Activated CD4-positive, alpha-beta memory T cell treated with anti-CD3 and anti-CD28 coated beads, Interleukin-2, amount 10 ng/mL, durations not matched to agents 7 days and 5 days (primary cell): ENCODE measurements around the gene UBAP1. TPM values are rescaled to one million over a fixed set of nuclear protein-coding genes. Genes with fewer than 3 reads are reported as not detected.
"Not testable (repeated sequence)": the region's sequence is repeated elsewhere in the genome, so short reads cannot be mapped to it uniquely, and the experiment has no call there.

Source experiments
- CTCF ChIA-PET: fragments of 350-600 bp; sonication (Branson Sonifier 250); formaldehyde crosslinking; loops from one replicate; lab custom pipeline; 2021; ENCODE audit warnings: antibody characterized with exemption, inconsistent platforms; lab: Charles Lee
- POLR2A ChIA-PET: fragments of 350-600 bp; sonication (Branson Sonifier 250); formaldehyde crosslinking; loops from one replicate; lab custom pipeline; 2021; ENCODE audit warnings: antibody characterized with exemption; lab: Charles Lee
- DNase-seq: peaks from one replicate; pipeline ENCODE4 v3.0.0-alpha.2; 2020
- H3K27ac Mint-ChIP-seq: one replicate; pipeline ENCODE4 v1.8.0; 2021; ENCODE audit warnings: mild to moderate bottlenecking, mixed read lengths
- H3K27me3 Mint-ChIP-seq: one replicate; pipeline ENCODE4 v1.8.0; 2021; ENCODE audit warnings: mixed read lengths
- H3K36me3 Mint-ChIP-seq: one replicate; pipeline ENCODE4 v1.8.0; 2021; ENCODE audit warnings: low read depth, mixed read lengths
- H3K4me1 Mint-ChIP-seq: one replicate; pipeline ENCODE4 v1.8.0; 2021; ENCODE audit warnings: mixed read lengths
- H3K4me3 Mint-ChIP-seq: one replicate; pipeline ENCODE4 v1.8.0; 2021; ENCODE audit warnings: mild to moderate bottlenecking, mixed read lengths
- H3K9me3 Mint-ChIP-seq: one replicate; pipeline ENCODE4 v1.8.0; 2021; ENCODE audit warnings: mixed read lengths
- total RNA-seq, 2 experiments: library from RNA; stranded (reverse); gene quantifications; one replicate each; pipeline ENCODE4 v1.2.3, GENCODE V29; 2021

Gene UBAP1
- 10 to 100 TPM; 35.6 to 39.1 TPM for total RNA-seq

GRCh38 chr9:34178436-34179212 is at the start of gene UBAP1:
UBAP1 (plus strand) TSS chr9:34179043; CDS start chr9:34220915, 41,872 bp downstream.
- H3K9me3 Mint-ChIP-seq, result no peaks in the 10 kb centered on the region
- H3K27me3 Mint-ChIP-seq, result no peaks in the 10 kb centered on the region
- H3K36me3 Mint-ChIP-seq, result peaks cover 8% of the 10 kb centered on the region
- peak within 1 kb of the TSS; percentile 94 for H3K4me3 Mint-ChIP-seq
- peak within 1 kb of the TSS; percentile 89 for H3K27ac Mint-ChIP-seq
- peaks cover 22% of the 10 kb centered on the region for H3K4me1 Mint-ChIP-seq
- peak; percentile 98 for DNase-seq
- ChIA-PET POLR2A (interaction anchor here (0.6 to 2.9 kb wide), 16 partner anchors 9 to 888 kb away, joined by 3 to 26 read pairs (median 6); partner anchors contain the start of genes DCAF12, NFX1 and UBAP2), CTCF (interaction anchor here (0.7 to 2.3 kb wide), 7 partner anchors 8 to 74 kb away, joined by 3 to 11 read pairs (median 4); no protein-coding TSS in a partner anchor)

GRCh38 chr9:34131571-34131970 is 47.3 kb upstream of the UBAP1 start:
- peaks cover 4% of the 10 kb centered on the region for H3K4me1 Mint-ChIP-seq
- H3K36me3 Mint-ChIP-seq, result no peaks in the 10 kb centered on the region
- no peak overlapping the region for H3K27ac Mint-ChIP-seq
- CTCF ChIA-PET, result no interaction called here
- no peak for DNase-seq
- no peaks in the 10 kb centered on the region for H3K27me3 Mint-ChIP-seq
- H3K9me3 Mint-ChIP-seq, result no peaks in the 10 kb centered on the region
- no peak overlapping the region for H3K4me3 Mint-ChIP-seq
- POLR2A ChIA-PET, result no interaction called here

GRCh38 chr9:34133436-34133949 is 45.4 kb upstream of the UBAP1 start:
- POLR2A ChIA-PET, result no interaction called here
- Mint-ChIP-seq H3K36me3 (no peaks in the 10 kb centered on the region), H3K4me3 (no peak overlapping the region), H3K4me1 (no peaks in the 10 kb centered on the region), H3K9me3 (no peaks in the 10 kb centered on the region), H3K27ac (no peak overlapping the region), H3K27me3 (no peaks in the 10 kb centered on the region)
- no peak for DNase-seq
- CTCF ChIA-PET, result no interaction called here

- DNase-seq, result no peak
- CTCF ChIA-PET, result no interaction called here
- Mint-ChIP-seq H3K4me1 (peaks cover 2% of the 10 kb centered on the region), H3K36me3 (no peaks in the 10 kb centered on the region), H3K9me3 (no peaks in the 10 kb centered on the region), H3K27me3 (no peaks in the 10 kb centered on the region), H3K27ac (no peak overlapping the region), H3K4me3 (no peak overlapping the region)
- POLR2A ChIA-PET, result no interaction called here
These were observed 44.3 kb upstream of the UBAP1 start for GRCh38 chr9:34134521-34134920.

GRCh38 chr9:34138644-34139043 is 40.2 kb upstream of the UBAP1 start:
- POLR2A ChIA-PET, result not testable (repeated sequence)

GRCh38 chr9:34139477-34140146 is 39.2 kb upstream of the UBAP1 start:
- H3K36me3 Mint-ChIP-seq, result no peaks in the 10 kb centered on the region
- H3K9me3 Mint-ChIP-seq, result no peaks in the 10 kb centered on the region
- H3K4me1 Mint-ChIP-seq, result peaks cover 2% of the 10 kb centered on the region
- no peak overlapping the region for H3K27ac Mint-ChIP-seq
- DNase-seq, result no peak
- no peak overlapping the region for H3K4me3 Mint-ChIP-seq
- CTCF ChIA-PET, result interaction anchor here (0.7 kb wide), 1 partner anchor 13 kb away, joined by 3 read pairs; no protein-coding TSS in a partner anchor
- POLR2A ChIA-PET, result interaction anchor here (0.6 kb wide), 1 partner anchor 17 kb away, joined by 3 read pairs; no protein-coding TSS in a partner anchor
- peaks cover 8% of the 10 kb centered on the region for H3K27me3 Mint-ChIP-seq

More at GRCh38 chr9:34138644-34139043, 40.2 kb upstream of the UBAP1 start:
- H3K4me3 Mint-ChIP-seq, DNase-seq, CTCF ChIA-PET, H3K9me3 Mint-ChIP-seq, H3K36me3 Mint-ChIP-seq, H3K27ac Mint-ChIP-seq, H3K4me1 Mint-ChIP-seq, H3K27me3 Mint-ChIP-seq: not testable (repeated sequence)

GRCh38 chr9:34140853-34141252 is 38.0 kb upstream of the UBAP1 start:
- no peaks in the 10 kb centered on the region for H3K9me3 Mint-ChIP-seq
- H3K36me3 Mint-ChIP-seq, result no peaks in the 10 kb centered on the region
- H3K4me3 Mint-ChIP-seq, result no peak overlapping the region
- ChIA-PET POLR2A (interaction anchor here (1.0 kb wide), 1 partner anchor 10 kb away, joined by 3 read pairs; no protein-coding TSS in a partner anchor), CTCF (interaction anchor here (0.5 kb wide), 1 partner anchor 15 kb away, joined by 3 read pairs; no protein-coding TSS in a partner anchor)
- peaks cover 10% of the 10 kb centered on the region for H3K27me3 Mint-ChIP-seq
- DNase-seq, result no peak
- H3K27ac Mint-ChIP-seq, result no peak overlapping the region
- H3K4me1 Mint-ChIP-seq, result peaks cover 2% of the 10 kb centered on the region

GRCh38 chr9:34143116-34143515 is 35.7 kb upstream of the UBAP1 start:
- ChIA-PET POLR2A (no interaction called here), CTCF (no interaction called here)
- Mint-ChIP-seq H3K4me1 (peaks cover 2% of the 10 kb centered on the region), H3K27ac (no peak overlapping the region), H3K36me3 (no peaks in the 10 kb centered on the region), H3K9me3 (no peaks in the 10 kb centered on the region), H3K27me3 (peaks cover 10% of the 10 kb centered on the region), H3K4me3 (no peak overlapping the region)
- DNase-seq, result no peak

- Mint-ChIP-seq H3K27me3 (peaks cover 9% of the 10 kb centered on the region), H3K36me3 (no peaks in the 10 kb centered on the region), H3K9me3 (no peaks in the 10 kb centered on the region), H3K4me3 (no peak overlapping the region), H3K4me1 (no peaks in the 10 kb centered on the region), H3K27ac (no peak overlapping the region)
- no peak for DNase-seq
- ChIA-PET POLR2A (no interaction called here), CTCF (interaction anchor here (0.6 to 0.9 kb wide), 2 partner anchors 71 to 323 kb away, joined by 3 read pairs; no protein-coding TSS in a partner anchor)
These were observed 33.7 kb upstream of the UBAP1 start for GRCh38 chr9:34145165-34145564.

- no peak overlapping the region for H3K4me3 Mint-ChIP-seq
These were observed 27.4 kb upstream of the UBAP1 start for GRCh38 chr9:34151398-34151797.

GRCh38 chr9:34154057-34154456 is 24.8 kb upstream of the UBAP1 start:
- no peaks in the 10 kb centered on the region for H3K4me1 Mint-ChIP-seq
- DNase-seq, result no peak
- POLR2A ChIA-PET, result no interaction called here
- H3K27ac Mint-ChIP-seq, result no peak overlapping the region
- no peak overlapping the region for H3K4me3 Mint-ChIP-seq
- H3K36me3 Mint-ChIP-seq, result no peaks in the 10 kb centered on the region
- H3K9me3 Mint-ChIP-seq, result no peaks in the 10 kb centered on the region
- peaks cover 4% of the 10 kb centered on the region for H3K27me3 Mint-ChIP-seq
- CTCF ChIA-PET, result no interaction called here

More at GRCh38 chr9:34151398-34151797, 27.4 kb upstream of the UBAP1 start:
- Mint-ChIP-seq H3K27me3 (peaks cover 4% of the 10 kb centered on the region), H3K36me3 (no peaks in the 10 kb centered on the region), H3K4me1 (no peaks in the 10 kb centered on the region), H3K27ac (no peak overlapping the region), H3K9me3 (no peaks in the 10 kb centered on the region)
- DNase-seq, result no peak
- ChIA-PET POLR2A (interaction anchor here (1.2 kb wide), 1 partner anchor 24 kb away, joined by 3 read pairs; no protein-coding TSS in a partner anchor), CTCF (interaction anchor here (0.9 to 1.2 kb wide), 2 partner anchors 27 to 101 kb away, joined by 3 to 5 read pairs; partner anchors contain the start of gene UBAP1)

- no peak for DNase-seq
- Mint-ChIP-seq H3K27ac (no peak overlapping the region), H3K9me3 (no peaks in the 10 kb centered on the region), H3K36me3 (no peaks in the 10 kb centered on the region), H3K27me3 (peaks cover 1% of the 10 kb centered on the region), H3K4me1 (no peaks in the 10 kb centered on the region), H3K4me3 (no peak overlapping the region)
- POLR2A ChIA-PET, result interaction anchor here (1.2 kb wide), 1 partner anchor 21 kb away, joined by 3 read pairs; the partner anchor contains the start of gene UBAP1
- CTCF ChIA-PET, result interaction anchor here (1.1 kb wide), 1 partner anchor 95 kb away, joined by 4 read pairs; no protein-coding TSS in a partner anchor
These were observed 21.5 kb upstream of the UBAP1 start for GRCh38 chr9:34157318-34157717.
